Uterus (tissue), 2 donors: Measurements from ENCODE around the gene CEP63.

Experiments
- POLR2A ChIP-seq, 2 donors: fragments of 450-650 bp; IDR thresholded peaks; one replicate each; pipeline ENCODE4 v1.6.1; 2016; ENCODE audit warnings: antibody characterized with exemption in 2 of 2, mild to moderate bottlenecking in 1 of 2, moderate library complexity in 1 of 2
- TF ChIP-seq, protein P1 (sequence below), 4 experiments: fragments of 200-600 bp in 2 of 4; fragments of 450-650 bp in 2 of 4; sonication (generic) in 2 of 4; IDR thresholded peaks; one replicate each; pipeline ENCODE4 v1.5.1; 2016 to 2019; ENCODE audit warnings: antibody characterized with exemption in 4 of 4, mild to moderate bottlenecking in 2 of 4, moderate library complexity in 1 of 4

DNA sequence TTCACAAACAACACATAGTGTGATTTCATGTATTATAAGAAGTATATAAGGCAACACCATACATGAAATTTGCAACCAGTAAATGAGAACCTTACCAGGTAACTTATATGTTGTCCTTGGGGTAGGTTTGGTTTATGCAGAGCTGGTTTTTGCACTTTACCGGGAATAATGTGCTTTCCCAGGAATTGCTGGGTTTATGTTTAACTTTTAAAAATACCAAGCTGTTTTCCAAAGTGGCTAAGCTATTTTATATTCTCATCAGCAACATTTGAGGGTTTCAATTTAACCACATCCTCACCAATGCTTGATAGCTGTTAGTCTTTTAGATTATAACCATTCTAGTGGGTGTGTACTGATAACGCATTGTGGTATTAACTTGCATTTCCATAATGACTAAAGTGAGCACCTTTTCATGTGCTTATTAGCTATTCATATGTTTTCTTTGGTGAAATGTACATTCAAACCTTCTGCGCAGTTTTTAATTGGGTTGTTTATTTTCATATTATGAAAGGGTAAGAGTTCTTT is 93.3 kb downstream of the CEP63 start:
- TF ChIP-seq, protein P1, sequence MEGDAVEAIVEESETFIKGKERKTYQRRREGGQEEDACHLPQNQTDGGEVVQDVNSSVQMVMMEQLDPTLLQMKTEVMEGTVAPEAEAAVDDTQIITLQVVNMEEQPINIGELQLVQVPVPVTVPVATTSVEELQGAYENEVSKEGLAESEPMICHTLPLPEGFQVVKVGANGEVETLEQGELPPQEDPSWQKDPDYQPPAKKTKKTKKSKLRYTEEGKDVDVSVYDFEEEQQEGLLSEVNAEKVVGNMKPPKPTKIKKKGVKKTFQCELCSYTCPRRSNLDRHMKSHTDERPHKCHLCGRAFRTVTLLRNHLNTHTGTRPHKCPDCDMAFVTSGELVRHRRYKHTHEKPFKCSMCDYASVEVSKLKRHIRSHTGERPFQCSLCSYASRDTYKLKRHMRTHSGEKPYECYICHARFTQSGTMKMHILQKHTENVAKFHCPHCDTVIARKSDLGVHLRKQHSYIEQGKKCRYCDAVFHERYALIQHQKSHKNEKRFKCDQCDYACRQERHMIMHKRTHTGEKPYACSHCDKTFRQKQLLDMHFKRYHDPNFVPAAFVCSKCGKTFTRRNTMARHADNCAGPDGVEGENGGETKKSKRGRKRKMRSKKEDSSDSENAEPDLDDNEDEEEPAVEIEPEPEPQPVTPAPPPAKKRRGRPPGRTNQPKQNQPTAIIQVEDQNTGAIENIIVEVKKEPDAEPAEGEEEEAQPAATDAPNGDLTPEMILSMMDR (IDR thresholded peaks at IDR 0.05) = no peak
- TF ChIP-seq POLR2A (IDR thresholded peaks at IDR 0.05) = no peak
